CD4-positive, alpha-beta T cell treated with Interleukin-1 beta for 1 hour (primary cell): Measurements from ENCODE around the gene CDK5R1.
"Not testable (repeated sequence)": the region's sequence is repeated elsewhere in the genome, so short reads cannot be mapped to it uniquely, and the experiment has no call there.

Source experiments
- DNase-seq, 2 donors: peaks; one replicate each; pipeline ENCODE4 v3.0.0-alpha.2; 2020 to 2022

CDK5R1 gene

DNA sequence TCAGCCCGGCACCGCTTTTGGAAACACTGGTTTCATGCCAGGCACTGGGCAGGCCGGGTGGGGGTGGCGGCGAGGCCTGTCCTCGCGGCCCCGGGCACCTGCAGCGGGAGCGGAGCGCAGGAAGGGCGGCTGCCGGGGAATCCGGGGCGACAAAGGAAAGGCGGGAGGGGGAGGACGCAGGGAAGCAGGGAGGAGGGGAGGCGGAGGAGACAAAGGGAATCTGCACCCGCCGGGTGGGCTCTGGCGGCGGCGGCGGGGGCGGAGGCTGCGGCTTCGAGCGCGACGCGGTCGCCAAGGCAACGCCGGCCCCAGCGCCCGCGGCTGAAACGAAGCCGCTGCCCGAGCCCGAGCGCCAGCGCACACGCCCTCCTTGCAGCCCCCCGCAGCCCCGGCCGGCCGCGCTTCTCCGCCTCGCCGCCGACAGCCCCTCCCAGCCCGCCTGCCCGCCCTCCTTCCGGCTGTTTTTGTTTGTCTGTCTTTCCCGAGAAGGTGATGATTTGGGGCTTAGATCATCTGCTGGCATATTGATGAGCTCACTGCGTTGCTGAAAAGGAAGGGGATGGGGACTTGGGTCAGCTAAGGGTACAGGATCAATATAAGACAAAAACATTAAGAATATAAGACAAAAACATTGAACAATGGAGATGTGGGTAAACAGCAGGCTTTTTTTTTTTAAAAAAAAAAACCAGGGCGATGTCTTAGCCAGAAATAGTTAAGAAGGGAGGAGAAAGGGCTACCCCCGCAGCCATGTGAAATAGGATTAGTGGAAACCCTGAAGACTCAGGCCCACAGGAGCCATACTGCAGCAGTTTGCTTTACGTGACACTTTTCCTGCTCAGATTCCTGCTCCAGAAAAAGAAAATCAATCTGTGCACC is 32.7 kb downstream of the CDK5R1 start:
- DNase-seq: peak; percentile 65 to 79

DNA sequence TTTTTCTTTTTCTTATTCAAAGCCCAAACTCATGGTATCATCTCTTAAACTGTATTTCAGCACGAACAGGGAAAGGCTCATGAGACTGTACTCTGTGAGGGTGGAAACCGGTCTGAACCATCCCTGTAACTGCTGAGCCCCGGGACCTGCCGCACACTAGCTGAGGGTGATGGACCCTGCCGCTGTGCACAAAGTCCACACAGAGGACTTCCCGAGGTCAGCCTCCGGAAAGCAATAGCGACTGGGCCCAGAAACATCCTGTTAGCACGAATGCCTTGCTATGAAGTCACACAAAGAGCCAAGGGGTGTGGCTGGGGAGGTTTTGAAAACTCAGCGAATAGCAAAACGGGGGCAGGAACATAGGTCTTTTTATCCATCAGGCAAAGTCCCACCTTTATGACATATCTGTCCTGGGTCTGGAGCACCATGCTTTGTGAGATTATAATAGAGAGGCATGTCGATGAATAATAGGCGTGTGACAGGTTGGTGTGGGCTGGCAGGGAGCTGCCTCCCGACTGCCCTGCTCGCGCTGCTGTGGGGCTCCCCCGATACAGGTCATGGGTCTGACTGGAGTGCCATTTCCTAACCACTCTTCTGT is 33.4 kb downstream of the CDK5R1 start:
- DNase-seq: peak; percentile 55 to 70

DNA sequence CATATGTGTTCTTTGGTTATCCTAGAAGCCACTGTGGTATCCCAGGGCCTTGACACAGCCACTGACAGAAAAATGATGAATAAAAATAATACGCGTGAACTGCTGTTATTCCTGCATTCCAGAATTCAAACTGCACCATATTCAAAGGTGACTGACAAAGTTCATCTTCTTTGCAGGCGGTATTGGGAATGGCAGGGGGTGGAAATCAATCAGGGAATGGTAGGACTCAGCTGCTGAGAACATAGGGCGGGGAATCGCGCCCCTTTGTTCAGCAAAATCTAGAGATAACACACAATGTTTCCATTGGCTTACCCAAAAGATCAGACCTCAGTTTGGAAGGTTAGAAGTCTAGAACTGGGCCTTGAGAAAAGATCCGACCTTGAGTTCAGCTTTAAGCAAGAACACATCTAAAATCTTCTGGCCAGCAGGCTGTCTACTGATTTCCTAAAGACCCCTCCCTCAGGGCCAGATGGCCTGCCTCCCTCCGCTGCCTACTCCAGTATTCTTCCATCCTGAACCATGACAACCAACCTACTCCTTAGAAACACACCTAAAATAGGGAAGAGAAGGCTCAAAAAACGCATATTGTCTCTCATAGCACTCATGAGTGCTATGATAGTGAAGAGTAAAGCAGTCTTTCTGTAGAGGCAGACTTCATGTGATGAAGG is 34.1 kb downstream of the CDK5R1 start:
- DNase-seq: no peak

DNA sequence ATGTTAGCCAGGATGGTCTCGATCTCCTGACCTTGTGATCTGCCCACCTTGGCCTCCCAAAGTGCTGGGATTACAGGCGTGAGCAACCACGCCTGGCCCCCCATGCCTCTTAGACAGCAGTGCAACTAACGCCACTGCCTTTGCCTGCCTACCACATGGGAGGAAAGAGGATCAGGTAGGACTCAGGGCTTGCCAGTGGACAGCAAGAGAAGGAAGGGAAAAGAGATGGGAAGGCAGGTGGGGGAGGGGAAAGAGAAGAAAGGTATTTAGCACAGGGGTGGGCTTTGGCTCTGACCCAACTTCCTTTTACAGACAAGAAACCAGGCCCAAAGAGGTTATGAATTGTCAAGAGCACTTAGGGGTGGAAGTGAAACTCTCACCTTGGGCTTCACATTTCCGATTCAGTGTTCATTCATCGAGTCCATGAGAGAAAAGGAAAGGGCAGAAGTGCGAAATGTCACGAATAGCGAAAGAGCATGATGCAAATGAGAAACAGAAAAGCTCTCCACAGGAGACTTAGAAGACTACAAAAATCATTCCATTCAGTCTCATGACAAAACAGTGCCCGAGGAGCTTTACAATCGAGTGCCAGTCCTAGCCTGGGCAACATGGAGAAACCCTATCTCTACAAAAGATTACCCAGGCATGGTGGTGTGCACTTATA is 36.4 kb downstream of the CDK5R1 start:
- peak; percentile 13 to 52 for DNase-seq

DNA sequence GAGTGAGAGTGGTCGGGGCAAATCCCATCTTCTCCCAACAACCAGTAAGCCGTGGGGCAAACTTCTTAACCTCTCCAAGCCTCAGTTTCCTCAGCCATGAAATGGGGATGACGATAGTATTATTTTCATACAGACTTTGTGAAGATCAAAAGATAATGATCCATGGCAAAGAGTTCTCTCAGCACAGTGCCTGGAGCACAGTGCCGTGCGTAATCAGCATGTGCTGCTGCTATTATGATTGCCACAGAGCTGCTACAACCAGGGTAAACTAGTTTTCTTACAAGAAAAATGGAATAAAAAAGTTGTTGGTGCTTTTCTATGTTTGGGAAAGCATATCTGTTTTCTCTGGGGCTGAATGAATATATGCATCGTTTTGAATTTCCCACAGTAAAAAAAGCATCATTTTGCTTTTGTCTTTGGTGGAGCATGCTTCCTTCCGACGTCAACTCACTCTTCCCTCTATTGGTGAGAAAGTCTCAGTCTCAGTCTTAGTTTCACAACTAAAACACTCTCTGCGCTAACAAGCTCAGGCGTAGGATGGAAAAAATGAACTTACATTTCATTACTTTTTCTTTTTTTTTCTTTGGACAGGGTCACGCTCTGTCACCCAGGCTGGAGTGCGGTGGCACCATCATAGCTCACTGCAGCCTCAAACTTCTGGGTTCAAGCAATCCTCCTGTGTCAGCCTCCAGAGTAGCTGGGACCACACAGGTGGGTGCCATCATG is 37.2 kb downstream of the CDK5R1 start:
- peak in 1 of 2 donors; percentile 45 for DNase-seq

DNA sequence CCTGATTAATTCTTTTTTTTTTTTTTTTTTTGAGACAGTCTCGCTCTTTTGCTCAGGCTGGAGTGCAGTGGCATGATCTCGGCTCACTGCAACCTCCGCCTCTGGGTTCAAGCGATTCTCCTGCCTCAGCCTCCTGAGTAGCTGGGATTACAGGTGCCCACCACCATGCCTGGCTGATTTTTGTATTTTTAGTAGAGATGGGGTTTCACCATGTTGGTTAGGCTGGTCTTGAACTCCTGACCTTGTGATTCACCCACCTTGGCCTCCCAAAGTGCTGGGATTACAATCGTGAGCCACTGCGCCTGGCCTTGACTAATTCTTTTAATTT is 37.7 kb downstream of the CDK5R1 start:
- not testable (repeated sequence) for DNase-seq

DNA sequence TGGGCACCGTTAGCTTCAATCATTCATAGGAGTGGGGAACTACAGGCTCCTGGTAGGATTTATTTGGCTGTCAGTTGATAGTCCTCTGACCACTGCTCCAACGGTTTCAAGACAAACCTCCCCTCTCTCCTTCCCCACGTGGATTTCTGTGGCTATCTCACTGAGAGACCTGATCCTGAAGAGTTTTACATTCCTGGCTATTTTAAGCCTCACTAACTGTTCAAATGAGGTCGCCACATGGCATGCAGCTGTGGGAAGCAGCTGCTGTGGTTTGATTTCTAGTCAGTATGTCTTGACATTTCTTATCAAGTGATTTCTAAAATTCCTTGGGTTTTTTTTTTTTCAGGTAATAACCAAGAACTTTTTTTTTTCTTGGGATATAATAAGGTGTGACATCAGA is 38.3 kb downstream of the CDK5R1 start:
- no peak for DNase-seq

DNA sequence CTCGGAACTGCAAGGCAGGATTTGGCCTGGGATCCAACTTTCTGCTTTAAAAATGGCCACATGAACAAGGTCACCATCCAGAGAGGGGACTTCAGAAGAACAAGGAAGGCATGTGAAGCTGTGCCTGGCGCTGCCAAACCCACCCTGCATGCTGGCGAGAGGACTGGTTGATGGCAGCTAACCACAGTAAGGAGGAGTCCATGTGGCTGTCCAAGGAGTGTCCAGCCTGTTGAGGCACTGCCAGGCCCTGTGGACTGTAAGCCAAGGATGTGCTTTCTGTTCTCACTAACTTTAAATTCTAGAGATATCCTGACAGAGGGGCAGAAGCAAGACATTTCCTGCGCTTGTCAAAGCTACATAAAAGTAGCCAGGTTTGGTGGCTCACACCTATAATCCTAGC is 40.4 kb downstream of the CDK5R1 start:
- no peak for DNase-seq

DNA sequence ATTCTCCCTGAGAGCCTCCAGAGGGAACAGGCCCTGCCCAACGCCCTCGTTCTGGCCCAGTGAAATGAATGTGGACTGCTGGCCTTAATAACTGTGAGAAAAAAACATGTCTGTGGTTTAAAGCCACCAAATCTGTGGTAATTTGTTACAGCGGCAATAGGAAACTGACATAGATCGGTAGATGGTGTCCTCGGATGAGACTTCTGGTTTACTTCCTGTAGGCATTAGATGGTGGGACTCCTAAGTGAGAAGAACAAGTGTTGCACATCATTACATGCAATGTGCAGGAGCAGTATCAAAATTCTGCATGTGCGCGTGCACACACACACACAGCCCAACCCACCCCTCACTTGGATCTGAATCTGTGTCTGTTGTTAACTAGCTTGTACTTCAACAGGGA is 42.0 kb downstream of the CDK5R1 start:
- peak in 1 of 2 donors; percentile 26 for DNase-seq

DNA sequence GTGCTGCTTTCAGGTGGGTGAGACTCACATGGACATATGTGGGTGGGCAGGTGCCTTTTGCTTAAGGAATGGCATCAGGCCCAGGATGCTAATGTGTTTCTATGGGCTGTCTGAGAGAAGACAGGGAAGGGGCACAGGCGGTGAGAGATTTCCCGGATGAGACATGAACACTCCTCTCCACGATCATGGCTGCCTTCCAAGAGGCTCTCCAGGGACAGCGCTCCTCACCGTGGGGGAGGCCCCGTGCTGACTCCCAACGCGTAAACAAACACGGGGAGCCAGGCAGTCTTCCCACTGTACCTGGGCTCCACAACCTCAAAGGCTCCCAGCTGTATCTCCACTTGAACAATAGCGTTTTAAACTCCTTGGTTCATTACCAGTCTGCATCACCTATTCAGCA is 42.8 kb downstream of the CDK5R1 start:
- no peak for DNase-seq

DNA sequence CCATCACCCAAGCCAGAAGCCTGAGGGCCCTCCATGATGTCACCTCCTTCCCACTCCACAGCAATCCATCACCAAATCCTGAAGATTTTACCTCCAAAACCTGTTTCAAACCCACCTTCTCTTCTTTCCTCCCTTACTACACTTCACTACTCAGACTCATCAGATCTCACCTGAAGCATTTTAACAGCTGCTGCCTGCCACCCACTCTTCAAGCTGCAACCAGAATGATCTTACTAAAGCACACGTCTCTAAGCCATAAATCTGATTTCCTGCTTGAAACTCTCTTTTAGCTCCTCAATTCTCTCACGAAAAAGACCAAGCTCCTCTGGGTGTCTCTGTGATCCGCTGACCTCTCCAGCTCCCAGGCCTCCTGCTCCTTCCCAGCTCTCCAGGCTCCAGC is 46.5 kb downstream of the CDK5R1 start:
- DNase-seq: no peak

DNA sequence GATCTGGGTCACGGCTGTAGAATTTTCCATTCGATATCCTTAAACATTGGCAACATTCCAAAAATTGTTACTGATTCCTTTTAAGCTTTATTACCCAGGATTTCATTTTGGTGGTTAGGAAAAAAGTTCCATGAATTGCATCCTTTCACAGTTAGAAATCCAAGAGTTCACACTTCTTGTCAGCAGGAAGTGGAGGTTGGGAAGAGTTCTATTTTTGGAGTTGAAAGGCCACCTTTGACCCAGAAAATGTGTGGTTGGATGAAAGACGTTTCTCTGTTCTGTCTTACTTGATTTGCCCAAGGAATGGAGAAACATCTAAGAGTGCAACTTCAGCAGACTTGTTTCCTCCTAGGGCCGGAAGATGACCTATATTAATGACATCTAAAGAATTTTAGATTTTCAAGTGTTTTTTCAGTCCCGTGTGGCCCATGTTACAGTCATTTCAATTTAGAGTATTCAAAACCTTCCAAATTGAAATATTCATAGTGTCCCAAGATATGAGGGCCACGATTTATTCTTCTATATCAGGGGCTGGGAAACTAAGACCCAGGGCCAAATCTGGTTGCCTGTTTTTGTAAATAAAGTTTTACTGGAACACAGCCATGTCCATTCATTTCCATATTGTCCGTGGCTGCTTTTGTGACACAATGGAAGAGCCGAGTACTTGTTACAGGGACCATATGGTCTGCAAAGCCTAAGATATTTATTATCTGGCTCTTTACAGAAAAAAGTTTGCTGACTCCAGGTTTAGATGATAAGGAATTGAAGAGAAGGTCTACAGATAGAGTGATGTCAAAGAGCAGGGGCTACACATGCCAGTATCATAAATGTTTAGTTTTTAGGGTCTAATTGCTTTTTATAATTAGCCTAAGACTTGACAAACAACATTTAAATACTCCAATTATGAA is 50.2 kb downstream of the CDK5R1 start:
- no peak for DNase-seq
